Measurements from ENCODE around the gene SVIL.
"Not testable (repeated sequence)": the region's sequence is repeated elsewhere in the genome, so short reads cannot be mapped to it uniquely, and the experiment has no call there.

Gene SVIL

DNA sequence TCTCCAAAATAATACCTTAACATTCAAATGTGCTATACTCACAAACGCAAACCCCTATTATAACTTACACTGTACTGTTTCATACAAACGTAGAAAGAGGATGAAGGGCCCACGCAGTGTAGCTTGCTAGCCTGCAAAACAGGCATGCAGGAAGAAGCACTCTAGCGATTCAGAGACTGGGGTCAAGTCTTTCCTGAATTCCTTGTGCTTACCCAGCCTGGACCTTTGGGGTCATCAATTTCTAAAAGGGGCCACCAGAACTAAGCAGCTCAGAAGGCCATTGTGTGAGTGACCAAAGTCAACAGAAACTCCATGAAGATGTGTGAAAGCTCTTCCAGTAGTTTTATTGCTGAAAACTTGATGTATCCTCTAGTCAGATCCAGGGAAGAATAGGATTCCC lies 111.9 kb downstream of the SVIL start:
- in situ Hi-C loops (cut with HindIII; ENCODE audit: low sequenced_read_pairs) = loop anchor here (5.0 kb wide), 1 partner anchor 64 kb away; no protein-coding TSS in a partner anchor

DNA sequence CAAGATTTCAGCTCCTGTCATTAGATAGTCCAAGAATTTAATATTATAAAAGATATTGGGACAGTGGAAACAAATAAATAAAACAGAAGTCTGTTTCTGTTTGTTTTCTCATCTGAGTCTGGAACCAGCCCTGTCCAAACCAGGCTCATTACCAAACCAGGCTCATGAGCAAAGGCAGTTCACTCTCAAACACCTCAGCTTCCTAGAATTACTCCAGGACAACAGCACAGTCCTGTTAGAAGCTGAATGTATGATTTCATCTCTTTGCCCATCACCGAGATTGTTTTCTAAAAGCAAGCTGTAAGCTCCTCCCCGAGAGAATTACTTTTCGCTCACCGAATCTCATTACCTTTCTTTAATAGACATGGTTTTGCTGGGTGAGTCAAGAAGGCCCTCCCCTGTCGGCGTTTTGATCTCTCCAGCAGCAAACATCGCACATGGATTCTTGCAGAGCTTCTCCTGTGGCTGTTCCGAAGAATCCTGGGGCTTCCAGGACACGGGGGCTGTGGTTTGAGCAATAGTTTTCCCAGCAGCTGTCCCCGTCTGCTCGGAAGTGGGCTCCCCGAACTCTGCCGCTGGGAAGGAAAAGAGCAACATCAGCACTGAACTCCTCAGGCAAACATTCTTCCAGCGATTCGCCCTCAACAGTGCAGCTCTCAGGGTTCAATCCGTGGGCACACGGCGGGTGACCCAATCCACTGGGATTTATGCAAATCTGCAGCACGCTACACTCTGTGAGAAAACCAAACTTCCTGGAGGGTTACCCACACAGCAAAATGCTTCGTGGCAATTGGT lies 112.5 kb downstream of the SVIL start:
- in situ Hi-C loops (cut with HindIII; ENCODE audit: low sequenced_read_pairs) = loop anchor here (5.0 kb wide), 1 partner anchor 65 kb away; no protein-coding TSS in a partner anchor

- in situ Hi-C loops (cut with HindIII; ENCODE audit: low sequenced_read_pairs) = loop anchor here (5.0 kb wide), 1 partner anchor 68 kb away; no protein-coding TSS in a partner anchor
Observed at GRCh38 chr10:29519659-29520058, 115.1 kb downstream of the SVIL start.

GRCh38 chr10:29517352-29517923 lies 117.3 kb downstream of the SVIL start:
- in situ Hi-C loops (cut with HindIII; ENCODE audit: low sequenced_read_pairs) = no loop called here

GRCh38 chr10:29516309-29516932 lies 118.3 kb downstream of the SVIL start:
- in situ Hi-C loops (cut with HindIII; ENCODE audit: low sequenced_read_pairs) = not testable (repeated sequence)

DNA sequence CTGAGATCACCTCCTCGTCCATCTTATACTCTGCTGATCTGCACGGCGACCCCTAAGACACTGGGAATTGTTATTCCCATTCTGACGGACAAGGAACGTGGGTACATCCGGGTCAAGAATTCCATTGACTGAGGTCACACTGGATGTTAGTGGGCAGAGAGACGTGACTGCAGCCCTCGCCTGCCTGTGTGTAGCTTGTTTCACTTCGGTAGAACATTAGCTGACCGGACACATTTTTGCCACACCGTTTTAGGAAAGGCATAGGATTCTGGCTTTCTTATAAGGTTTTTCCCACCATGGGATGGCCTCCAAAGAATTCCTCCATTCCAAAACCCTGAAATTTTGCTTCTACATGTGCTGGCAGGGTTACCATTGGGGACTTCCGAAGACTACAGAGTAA lies 118.9 kb downstream of the SVIL start:
- in situ Hi-C loops (cut with HindIII; ENCODE audit: low sequenced_read_pairs) = not testable (repeated sequence)

- in situ Hi-C loops (cut with HindIII; ENCODE audit: low sequenced_read_pairs) = not testable (repeated sequence)
Observed at GRCh38 chr10:29515104-29515503, 119.7 kb downstream of the SVIL start.

DNA sequence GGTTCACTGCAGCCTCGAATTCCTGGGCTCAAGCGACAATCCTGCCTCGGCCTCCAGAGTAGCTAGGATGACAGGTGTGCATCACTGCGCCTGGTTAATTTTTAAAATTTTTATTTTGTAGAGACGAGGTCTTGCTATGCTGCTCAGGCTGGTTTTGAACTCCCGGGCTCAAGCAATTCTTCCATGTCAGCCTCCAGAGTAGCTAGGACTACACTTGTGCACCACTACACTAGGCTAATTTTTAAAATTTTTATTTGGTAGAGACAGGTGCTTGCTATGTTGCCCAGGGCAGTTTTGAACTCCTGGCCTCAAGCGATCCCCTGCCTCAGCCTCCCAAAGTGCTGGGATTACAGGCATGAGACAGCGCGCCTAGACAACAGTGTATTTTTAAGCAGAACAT lies 120.5 kb downstream of the SVIL start:
- in situ Hi-C loops (cut with HindIII; ENCODE audit: low sequenced_read_pairs) = no loop called here

DNA sequence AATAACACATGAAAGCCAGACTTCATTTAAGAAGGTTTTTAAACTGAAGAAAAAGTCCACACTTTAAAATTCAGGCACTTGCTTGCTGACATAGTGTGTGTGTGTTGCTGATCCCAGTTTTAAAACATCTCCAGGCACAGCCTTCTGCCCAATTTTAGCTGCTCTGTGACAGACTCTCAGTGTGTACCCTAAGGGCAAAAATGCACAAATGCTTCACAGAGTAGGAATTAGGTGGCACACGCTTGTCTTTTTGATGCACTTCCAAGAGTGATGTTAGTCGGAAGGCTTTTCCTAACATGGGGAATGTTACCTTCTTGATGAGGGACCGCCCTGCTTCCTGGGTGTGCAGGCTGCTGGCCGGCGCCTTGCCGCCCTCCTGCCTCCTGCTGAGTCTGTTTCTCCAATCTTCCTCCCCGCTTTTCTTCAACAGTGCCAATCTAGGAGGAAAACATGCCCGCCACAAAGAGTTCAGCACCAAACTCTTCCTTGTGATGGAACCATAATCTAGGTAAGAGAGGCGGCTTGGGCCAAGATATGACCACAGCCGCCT lies 122.3 kb downstream of the SVIL start:
- in situ Hi-C loops (cut with HindIII; ENCODE audit: low sequenced_read_pairs) = no loop called here

DNA sequence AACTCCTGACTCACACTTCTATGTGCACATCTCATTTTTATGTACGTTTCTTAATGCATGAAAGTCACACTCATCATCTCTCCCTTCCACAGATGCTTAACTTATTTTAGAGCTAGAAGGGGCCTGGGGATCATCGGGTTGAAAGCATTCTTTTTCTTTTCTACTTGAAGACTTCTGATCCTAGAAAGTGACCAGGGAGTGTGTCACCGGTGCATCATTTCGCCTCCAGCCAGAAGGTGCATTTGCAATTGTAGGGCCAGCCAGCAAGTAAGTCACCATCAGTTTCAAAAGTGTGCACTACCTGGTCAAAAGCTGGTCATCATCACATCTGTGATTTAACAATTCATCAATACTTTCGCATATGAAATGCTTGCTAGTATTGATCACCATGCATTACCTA lies 123.0 kb downstream of the SVIL start:
- in situ Hi-C loops (cut with HindIII; ENCODE audit: low sequenced_read_pairs) = not testable (repeated sequence)

DNA sequence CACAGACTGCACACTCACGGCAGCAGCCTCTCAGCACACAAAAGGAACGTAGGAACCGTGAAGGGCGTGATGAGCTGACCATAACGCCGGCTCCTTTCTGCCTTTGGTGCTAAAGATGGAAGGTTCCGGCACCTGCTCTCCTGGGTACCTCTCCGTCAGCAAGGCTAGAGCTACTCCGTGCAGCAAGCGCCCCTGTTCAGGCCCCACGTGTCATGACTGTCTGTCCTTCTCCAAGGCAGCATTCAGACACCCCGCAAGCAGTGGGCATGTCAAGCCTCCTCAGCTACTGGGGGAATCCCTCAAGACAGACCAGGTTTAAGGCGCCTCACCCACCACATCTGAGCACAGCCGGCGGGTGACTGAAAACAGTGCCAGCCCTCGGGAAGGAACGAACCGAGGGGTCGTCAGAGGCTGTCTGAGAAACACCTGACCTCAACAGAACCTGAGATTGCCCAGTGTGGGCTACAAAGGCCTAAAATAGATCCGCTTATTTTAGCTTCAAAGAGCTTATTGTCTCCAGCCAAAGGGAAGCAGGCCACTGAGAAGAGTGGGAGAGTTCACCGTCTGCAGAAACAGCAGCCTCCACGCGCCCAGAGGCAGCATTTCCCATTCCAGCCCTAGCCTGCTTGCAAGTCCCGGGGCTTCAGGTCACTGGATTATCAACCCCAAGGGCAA lies 124.2 kb downstream of the SVIL start:
- in situ Hi-C loops (cut with HindIII; ENCODE audit: low sequenced_read_pairs) = not testable (repeated sequence)

DNA sequence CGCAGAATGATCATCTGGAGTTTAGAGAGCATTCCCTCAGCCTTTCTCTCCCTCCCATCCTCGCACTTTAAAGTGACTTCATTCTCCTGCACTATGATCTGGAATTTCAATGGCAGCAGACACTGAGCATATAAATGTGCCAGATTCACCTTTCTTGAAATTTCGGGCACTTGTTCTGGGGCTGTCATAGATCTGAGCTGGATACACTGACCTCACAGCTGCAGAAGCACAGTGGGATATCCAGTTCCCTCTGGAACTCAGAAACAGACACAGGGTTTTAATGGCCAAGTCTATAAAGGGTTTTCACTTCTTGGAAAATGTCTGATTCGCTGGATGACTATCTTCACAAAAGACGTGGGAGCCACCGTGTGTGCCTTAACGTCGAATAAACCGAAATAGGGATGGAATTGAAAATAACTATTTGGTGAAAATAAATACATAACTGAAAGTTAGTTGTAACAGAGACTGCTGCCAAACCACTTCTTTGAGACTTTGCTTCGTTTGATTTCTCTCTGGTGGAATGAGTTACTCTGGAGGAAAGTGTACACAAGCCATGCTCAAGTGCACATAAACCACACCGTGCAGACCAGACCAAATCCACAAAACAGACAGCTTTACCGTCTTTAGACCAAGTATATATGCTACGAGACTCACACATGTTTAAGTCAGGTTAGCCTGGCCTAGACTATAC lies 126.1 kb downstream of the SVIL start:
- in situ Hi-C loops (cut with HindIII; ENCODE audit: low sequenced_read_pairs) = no loop called here

DNA sequence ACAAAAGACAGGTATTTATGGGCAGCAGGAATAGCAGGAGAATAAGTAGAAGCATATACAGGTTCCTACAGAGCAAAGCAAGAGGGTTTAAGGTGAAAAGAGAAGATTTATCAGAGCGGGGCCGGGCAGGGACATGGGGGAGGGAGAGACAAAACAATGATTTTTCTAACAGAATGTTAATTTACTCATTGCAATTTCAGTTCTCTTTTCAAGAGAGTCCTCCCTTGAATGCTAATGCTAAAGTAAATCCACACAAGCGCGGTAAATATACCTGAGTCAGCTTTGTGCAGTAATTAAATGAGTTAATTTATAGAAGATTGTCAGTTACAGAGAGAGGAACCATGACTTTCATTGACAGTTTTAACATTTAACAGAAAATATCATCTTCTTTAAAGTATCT lies 127.0 kb downstream of the SVIL start:
- in situ Hi-C loops (cut with HindIII; ENCODE audit: low sequenced_read_pairs) = not testable (repeated sequence)

- in situ Hi-C loops (cut with HindIII; ENCODE audit: low sequenced_read_pairs) = not testable (repeated sequence)
Observed at GRCh38 chr10:29506324-29506921, 128.3 kb downstream of the SVIL start.

DNA sequence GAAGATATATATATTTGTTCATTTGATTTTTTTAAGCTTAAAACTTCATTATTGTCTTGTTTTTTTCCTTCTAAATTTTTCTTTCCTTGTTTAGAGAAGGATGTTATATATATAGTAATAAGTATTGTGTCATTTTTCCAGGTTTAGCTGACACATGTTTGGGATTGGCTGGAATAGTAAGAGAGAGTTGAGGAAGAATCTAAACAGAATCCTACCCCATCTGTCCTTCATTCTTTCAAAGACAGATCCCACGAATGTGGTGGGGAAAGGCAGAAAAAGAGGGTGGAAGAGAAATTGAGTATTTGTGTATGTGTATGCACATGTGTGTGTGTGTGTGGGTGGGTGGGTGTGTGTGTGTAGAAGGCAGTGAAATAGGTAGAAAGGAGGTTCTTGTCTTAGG lies 132.4 kb downstream of the SVIL start:
- in situ Hi-C loops (cut with HindIII; ENCODE audit: low sequenced_read_pairs) = no loop called here

- in situ Hi-C loops (cut with HindIII; ENCODE audit: low sequenced_read_pairs) = no loop called here
Observed at GRCh38 chr10:29501692-29502091, 133.1 kb downstream of the SVIL start.

DNA sequence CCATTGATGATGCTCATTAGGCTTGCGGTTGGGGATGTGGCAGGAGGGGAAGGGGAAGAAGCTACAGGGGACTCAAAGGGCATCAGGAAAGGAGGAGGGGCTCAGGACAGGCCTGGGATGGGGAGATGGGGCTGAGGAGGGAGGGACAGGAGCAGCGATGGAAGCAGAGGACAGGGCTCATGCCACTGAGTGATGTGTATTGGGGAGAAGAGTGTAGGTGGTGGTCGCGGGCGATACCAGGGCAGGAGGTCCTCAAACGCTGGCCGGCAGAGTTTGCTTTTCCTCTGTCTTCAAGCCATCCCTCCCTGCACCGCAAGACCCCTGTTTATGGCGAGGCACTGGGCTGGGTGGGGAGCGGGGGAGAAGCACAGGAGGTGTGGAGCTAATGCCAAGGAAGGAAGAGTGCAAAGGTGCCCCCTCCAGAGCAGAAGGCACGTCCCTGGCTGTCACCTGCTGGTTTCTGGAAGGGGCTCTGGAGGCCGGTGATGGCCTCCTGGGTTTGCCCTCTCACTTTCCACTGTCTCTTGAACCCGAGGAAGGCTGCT lies 134.7 kb downstream of the SVIL start:
- in situ Hi-C loops (cut with HindIII; ENCODE audit: low sequenced_read_pairs) = no loop called here

GRCh38 chr10:29496341-29497162 lies 138.2 kb downstream of the SVIL start:
- in situ Hi-C loops (cut with HindIII; ENCODE audit: low sequenced_read_pairs) = no loop called here

GRCh38 chr10:29495366-29495765 lies 139.4 kb downstream of the SVIL start:
- in situ Hi-C loops (cut with HindIII; ENCODE audit: low sequenced_read_pairs) = no loop called here
